ENCODE measurements around the gene ADA.

ADA gene

GRCh38 chr20:44643596-44644229 lies 7.8 kb downstream of the ADA start:
- peak; percentile 60 for DNase-seq

GRCh38 chr20:44643154-44643519 lies 8.4 kb downstream of the ADA start:
- no peak for DNase-seq

- peak; percentile 71 for DNase-seq
These were observed 9.0 kb downstream of the ADA start for GRCh38 chr20:44642203-44643153.

- no peak for DNase-seq
These were observed 10.2 kb downstream of the ADA start for GRCh38 chr20:44641325-44641724.

GRCh38 chr20:44640522-44640921 lies 11.0 kb downstream of the ADA start:
- DNase-seq, result no peak

- no peak for DNase-seq
These were observed 13.8 kb downstream of the ADA start for GRCh38 chr20:44637522-44638372.

GRCh38 chr20:44637042-44637441 lies 14.5 kb downstream of the ADA start:
- DNase-seq, result no peak

- no peak for DNase-seq
These were observed 15.6 kb downstream of the ADA start for GRCh38 chr20:44635877-44636276.

GRCh38 chr20:44633872-44634600 lies 17.5 kb downstream of the ADA start:
- no peak for DNase-seq

GRCh38 chr20:44633187-44633810 lies 18.2 kb downstream of the ADA start:
- DNase-seq, result no peak

- DNase-seq, result peak; percentile 22
These were observed 19.3 kb downstream of the ADA start for GRCh38 chr20:44632103-44632752.

GRCh38 chr20:44630297-44630696 lies 21.2 kb downstream of the ADA start:
- no peak for DNase-seq

GRCh38 chr20:44629542-44629941 lies 22.0 kb downstream of the ADA start:
- DNase-seq, result peak; percentile 3

- DNase-seq, result no peak
These were observed 22.5 kb downstream of the ADA start for GRCh38 chr20:44629017-44629385.

GRCh38 chr20:44627364-44628010 lies 24.0 kb downstream of the ADA start:
- no peak for DNase-seq

- DNase-seq, result no peak
These were observed 25.2 kb downstream of the ADA start for GRCh38 chr20:44626278-44626677.

- no peak for DNase-seq
These were observed 26.1 kb downstream of the ADA start for GRCh38 chr20:44625361-44625760.

GRCh38 chr20:44624743-44625271 lies 26.7 kb downstream of the ADA start:
- DNase-seq, result no peak

GRCh38 chr20:44624152-44624551 lies 27.3 kb downstream of the ADA start:
- DNase-seq, result no peak

GRCh38 chr20:44622501-44623270 lies 28.8 kb downstream of the ADA start:
- DNase-seq, result no peak
